ENCODE results near the gene LELP1.

LELP1 gene

DNA sequence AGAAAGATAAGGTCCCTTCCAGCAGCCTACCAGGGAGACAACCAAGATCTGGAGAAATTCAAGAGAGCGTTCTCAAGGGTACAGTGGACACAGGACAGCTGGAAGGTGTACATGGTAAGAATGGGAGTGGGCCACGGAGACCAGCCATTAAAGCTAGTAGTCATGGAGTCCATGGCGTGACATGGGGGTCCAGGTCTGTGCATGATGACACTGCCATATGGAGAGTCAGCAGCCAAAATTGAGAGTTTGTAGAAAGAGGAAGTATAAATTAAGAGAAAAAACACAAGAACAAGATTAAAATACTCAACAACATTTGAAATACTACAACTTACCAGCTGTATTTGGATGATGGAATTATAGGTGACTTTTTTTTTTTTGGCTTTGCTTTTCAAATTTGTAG lies 48.3 kb downstream of the LELP1 start:
- TF ChIP-seq, protein P1, sequence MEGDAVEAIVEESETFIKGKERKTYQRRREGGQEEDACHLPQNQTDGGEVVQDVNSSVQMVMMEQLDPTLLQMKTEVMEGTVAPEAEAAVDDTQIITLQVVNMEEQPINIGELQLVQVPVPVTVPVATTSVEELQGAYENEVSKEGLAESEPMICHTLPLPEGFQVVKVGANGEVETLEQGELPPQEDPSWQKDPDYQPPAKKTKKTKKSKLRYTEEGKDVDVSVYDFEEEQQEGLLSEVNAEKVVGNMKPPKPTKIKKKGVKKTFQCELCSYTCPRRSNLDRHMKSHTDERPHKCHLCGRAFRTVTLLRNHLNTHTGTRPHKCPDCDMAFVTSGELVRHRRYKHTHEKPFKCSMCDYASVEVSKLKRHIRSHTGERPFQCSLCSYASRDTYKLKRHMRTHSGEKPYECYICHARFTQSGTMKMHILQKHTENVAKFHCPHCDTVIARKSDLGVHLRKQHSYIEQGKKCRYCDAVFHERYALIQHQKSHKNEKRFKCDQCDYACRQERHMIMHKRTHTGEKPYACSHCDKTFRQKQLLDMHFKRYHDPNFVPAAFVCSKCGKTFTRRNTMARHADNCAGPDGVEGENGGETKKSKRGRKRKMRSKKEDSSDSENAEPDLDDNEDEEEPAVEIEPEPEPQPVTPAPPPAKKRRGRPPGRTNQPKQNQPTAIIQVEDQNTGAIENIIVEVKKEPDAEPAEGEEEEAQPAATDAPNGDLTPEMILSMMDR (IDR thresholded peaks at IDR 0.05; ENCODE audit: insufficient read depth, missing control alignments): no peak
- DNase-seq (ENCODE audit: insufficient read length, low spot score) (no peak), FAIRE-seq (no peak)

DNA sequence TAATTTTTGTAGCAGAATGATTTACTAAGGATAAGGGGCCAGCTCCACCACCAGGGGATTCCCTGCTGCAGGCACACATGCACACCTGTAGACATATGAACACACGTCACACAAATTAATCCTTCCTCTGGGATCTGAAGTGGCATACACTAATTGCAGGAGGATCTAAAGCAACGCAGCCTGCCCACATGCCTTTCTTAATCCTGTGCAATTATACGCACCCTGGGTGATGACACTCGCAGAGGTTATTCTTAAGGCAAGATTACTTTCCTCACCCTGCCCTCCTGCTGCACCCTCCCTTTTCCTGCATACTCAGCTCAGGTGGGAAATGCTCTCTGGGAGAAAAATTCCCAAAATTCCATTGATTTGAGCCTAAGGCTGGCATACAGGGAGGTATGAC lies 48.8 kb downstream of the LELP1 start:
- DNase-seq (ENCODE audit: insufficient read length, low spot score) (no peak), FAIRE-seq (no peak)
- TF ChIP-seq, protein P1 (IDR thresholded peaks at IDR 0.05; ENCODE audit: insufficient read depth, missing control alignments): no peak

DNA sequence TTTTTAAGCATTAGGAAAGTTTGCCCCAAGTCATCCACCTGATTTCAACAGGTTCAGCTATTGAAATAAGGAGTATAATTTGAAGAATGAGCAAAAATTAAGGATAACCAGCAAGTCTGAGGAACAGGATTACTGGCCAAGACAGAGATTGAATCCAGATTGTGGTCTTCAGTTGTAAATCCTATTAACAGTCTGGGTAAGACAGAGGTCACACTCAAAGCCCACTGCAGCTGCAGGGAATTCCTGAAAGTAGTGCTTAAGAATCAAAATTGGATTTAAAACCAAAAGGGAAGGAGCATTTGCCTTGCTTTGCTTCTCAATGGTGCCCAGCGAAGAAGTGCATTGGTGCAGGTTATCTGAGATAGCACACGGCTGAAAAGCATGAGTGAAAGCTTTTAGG lies 49.8 kb downstream of the LELP1 start:
- FAIRE-seq (no peak), DNase-seq (ENCODE audit: insufficient read length, low spot score) (no peak)
- TF ChIP-seq, protein P1 (IDR thresholded peaks at IDR 0.05; ENCODE audit: insufficient read depth, missing control alignments): no peak

- FAIRE-seq (no peak), DNase-seq (ENCODE audit: insufficient read length, low spot score) (no peak)
- TF ChIP-seq, protein P1 (IDR thresholded peaks at IDR 0.05; ENCODE audit: insufficient read depth, missing control alignments): no peak
These were observed 50.5 kb downstream of the LELP1 start for GRCh38 chr1:153253693-153254092.

All from D721Med (cell line).